ENCODE data around the gene MXD1.
"Not testable (repeated sequence)": the region's sequence is repeated elsewhere in the genome, so short reads cannot be mapped to it uniquely, and the experiment has no call there.

The MXD1 gene

GRCh38 chr2:69933839-69934613, 19.1 kb downstream of the MXD1 start:
- DNase-seq: no peak

- DNase-seq: no peak
Measured at GRCh38 chr2:69934614-69934908, 19.7 kb downstream of the MXD1 start.

- DNase-seq: no peak
Measured at GRCh38 chr2:69935011-69935410, 20.1 kb downstream of the MXD1 start.

DNA sequence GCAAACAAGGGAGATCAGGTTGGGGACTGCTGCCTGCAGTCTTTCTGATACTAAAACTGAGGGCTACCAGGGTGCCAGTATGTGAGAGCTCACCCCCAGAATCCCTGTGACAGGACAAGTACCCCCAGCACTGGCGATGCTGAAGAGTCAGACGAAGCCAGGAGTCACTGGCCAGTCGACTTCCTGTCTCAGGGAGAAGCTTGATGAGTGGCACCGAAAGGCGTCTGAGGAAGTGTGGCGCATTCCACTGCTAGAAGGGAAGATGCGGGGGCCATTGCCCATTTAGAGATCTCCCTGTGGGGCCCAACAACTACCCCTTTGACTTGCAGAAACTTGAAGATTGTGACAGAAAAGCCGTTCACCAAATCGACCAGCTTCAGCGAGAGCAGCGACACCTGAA, 22.0 kb downstream of the MXD1 start:
- DNase-seq: no peak

DNA sequence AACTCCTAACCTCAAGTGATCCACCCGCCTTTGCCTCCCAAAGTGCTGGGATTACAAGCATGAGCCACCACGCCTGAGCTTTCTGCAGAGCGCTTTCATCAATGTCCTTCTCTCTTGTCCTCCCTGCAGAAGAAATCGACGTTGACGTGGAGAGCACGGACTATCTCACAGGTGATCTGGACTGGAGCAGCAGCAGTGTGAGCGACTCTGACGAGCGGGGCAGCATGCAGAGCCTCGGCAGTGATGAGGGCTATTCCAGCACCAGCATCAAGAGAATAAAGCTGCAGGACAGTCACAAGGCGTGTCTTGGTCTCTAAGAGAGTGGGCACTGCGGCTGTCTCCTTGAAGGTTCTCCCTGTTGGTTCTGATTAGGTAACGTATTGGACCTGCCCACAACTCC, 23.1 kb downstream of the MXD1 start:
- DNase-seq: no peak

- DNase-seq: no peak
Measured at GRCh38 chr2:69939722-69940121, 24.8 kb downstream of the MXD1 start.

DNA sequence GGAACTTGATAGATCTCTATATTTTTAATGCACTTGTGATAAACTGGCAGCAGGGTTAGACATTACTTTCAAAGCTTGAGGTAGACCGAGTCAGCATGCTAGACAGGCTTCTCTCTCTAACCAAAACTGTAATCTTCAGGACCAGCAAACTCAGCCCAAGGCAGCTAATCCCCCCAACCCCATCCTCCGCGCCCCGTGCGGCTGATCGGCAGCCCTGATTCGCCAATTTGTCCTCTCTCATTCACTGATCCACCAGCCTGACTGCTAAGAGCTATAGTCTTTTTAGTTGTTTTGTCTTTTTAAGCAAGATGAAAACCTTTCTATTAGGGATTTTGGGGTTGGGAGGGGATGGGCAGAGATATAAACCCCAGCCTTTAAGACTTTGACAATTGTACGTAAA, 25.8 kb downstream of the MXD1 start:
- no peak for DNase-seq

DNA sequence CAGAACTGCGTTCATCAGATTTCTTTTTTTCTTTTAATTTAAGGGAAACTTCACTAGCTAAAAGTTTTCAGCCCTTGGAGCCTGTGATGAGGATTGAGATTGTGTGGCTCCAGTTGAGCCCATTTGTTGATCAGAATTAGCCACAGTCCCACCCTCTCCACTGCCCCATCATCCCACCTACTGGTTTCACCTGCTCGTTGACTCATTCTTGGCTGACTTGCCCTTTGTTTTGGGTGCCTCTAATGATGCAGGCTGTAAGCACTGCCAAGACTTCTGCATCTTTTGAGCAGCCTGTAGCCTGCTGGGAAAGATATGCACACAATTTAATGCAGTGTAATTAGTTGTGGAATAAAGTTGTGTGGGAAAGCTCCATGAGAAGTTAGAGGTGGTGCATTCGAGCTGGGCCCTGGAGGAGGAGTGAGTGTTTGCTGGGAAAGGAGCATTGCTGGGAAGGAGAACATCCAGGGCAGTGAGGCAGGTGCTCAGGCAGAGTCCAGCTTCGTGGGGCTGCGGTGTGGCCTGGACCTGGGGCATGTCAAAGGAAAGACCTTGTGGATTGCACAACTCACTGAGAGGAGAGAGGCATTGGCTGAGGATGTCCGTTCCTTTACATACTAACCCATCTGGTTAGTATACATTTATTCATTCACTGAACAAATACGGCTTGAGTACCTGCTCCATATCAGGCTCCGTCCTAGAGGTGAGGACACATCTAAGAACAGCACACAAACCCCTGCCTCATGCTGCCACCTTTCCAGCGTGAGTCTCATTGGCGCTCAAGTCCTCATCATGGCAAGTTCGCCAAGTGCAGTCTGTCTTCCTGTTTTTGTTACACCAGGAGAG, 28.3 kb downstream of the MXD1 start:
- no peak for DNase-seq

DNA sequence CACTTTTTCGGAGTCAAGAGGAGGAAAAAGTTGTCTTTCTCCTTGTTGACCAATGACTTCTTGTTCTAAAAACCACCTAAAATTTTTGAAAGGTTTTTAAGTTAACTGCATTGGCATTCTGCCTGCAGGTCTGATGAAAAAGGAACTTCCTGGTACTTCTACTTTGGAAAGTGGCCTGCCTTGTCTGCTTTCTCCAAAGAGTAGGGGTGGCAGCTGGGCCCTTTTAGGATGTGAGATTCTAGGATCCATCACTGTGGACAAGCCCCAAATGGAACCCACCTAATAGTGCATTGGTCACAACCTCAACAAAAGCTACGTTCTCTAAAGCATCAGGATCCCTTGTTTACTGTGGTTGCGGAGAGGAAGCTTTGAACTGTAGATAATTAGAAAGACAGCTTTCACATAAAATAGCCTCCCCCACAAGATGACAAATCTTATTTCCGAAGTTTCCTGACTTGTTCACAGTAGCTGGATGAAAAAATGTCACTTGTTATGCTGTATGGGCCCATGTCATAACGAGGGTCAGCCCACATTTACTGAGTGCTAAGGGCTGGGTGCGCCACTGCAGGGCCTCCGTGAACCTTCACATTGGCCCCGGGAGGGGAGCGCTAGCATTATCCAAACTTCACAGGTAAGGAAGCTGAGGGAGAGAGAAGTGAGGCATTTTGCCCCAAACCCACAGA, 29.1 kb downstream of the MXD1 start:
- no peak for DNase-seq

GRCh38 chr2:69944756-69945155, 29.8 kb downstream of the MXD1 start:
- DNase-seq: no peak

- no peak for DNase-seq
Measured at GRCh38 chr2:69945441-69945840, 30.5 kb downstream of the MXD1 start.

DNA sequence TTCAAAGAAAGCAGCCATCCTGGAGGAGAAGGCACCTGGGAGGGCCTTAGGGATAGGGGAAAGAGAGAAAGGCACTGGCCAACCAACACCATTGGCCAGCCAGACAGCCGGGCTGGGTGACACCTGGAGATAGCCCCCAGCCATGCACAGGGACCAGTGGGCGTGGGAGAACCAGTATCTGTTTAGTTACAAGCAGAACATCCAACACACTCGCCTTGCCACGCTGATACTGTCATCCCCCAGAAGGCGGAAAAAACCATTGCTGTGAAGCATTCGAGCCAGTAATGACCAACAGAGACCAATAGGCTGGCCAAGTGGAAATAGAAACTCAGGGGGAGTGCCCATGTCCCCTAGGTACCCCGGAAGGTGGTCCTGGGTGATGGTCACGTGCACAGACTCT, 31.0 kb downstream of the MXD1 start:
- no peak for DNase-seq

DNA sequence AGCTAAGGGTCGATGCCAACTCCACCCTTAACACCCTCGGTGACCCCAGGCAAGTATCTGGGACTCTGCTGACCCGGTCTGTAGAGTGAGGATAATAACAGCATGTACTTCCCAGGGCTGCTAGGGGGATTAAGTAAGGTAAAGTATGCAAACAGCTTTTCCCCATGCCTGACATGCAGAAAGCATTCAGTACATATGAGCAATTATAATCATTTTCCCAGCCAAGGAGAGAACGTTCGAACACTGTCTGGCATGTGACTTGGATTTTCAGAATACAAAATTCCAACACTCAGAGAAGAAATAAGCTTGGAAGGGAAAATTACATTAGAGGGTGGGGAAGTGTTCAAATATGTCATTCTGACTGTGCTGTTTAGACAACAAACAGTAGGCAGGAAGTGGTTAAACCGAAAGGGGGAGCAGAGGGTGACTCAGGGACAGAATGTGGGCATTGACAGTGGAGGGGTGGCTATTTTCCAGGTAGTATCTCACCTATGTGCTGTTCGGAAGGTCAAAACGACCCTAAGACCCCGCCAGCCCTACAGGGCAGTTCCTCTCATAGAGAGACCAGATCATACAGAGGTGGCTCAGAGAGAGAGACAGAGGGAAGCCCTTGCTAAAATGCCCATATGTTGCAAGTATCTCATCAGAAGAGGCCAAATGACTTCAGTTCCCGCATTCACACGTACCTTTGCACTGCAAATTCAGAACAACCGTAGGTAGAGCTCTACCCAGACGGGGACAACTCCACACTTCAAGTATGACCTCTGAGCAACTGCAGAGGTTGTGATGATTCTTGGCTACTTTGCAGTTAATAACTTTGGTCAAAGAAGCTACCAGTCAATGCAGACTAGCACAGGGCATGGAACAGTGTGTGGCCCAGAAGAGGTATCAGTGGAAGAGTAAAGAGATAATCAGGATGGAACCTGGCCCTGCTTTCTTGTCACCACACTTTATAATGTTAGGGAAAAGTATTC, 31.7 kb downstream of the MXD1 start:
- no peak for DNase-seq

DNA sequence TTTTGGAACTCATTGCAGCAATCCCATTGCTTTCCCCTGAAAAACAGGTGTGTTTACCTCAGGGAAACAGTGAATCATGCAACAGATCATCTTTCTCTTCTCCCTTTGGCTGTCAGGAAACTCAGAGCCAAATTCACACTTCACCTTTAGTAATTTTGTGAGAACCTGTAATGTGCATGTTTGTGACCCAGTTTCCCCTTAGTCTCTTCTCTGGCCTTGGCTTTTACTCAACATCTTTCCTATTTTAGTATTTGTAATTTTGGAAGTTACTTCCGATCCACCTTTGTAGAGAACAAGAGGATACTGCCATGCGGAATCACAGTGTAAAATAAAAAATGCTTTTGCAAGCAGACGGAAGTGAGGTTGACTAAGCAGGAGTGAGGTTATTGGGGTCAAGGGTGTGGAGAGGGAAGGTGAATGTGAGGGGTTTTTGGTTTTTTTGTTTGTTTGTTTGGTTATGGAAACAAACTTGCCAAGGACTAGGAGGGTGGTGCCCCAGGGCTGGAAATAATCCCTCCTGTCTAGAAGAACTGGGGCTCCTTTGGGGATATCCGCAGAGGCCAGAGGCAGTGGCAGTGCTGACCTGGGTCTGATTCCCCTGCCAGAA, 32.5 kb downstream of the MXD1 start:
- no peak for DNase-seq

- no peak for DNase-seq
Measured at GRCh38 chr2:69948032-69948962, 33.4 kb downstream of the MXD1 start.

GRCh38 chr2:69948963-69949645, 34.2 kb downstream of the MXD1 start:
- DNase-seq: no peak

- DNase-seq: no peak
Measured at GRCh38 chr2:69950241-69950640, 35.3 kb downstream of the MXD1 start.

DNA sequence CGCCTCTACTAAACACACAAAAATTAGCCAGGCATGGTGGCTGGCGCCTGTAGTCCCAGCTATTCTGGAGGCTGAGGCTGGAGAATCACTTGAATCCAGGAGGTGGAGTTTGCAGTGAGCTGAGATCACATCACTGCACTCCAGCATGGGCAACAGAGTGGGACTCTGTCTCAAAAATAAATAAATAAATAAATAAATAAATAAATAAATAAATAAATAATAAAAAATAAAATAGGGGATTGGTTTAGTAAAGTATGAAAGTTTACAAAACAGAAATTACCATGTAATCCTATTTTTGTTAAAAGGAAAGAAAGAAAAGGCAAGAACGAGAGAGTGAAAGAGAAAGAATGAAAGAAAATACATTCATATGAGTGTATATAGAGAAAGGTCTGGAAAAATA, 35.8 kb downstream of the MXD1 start:
- not testable (repeated sequence) for DNase-seq

DNA sequence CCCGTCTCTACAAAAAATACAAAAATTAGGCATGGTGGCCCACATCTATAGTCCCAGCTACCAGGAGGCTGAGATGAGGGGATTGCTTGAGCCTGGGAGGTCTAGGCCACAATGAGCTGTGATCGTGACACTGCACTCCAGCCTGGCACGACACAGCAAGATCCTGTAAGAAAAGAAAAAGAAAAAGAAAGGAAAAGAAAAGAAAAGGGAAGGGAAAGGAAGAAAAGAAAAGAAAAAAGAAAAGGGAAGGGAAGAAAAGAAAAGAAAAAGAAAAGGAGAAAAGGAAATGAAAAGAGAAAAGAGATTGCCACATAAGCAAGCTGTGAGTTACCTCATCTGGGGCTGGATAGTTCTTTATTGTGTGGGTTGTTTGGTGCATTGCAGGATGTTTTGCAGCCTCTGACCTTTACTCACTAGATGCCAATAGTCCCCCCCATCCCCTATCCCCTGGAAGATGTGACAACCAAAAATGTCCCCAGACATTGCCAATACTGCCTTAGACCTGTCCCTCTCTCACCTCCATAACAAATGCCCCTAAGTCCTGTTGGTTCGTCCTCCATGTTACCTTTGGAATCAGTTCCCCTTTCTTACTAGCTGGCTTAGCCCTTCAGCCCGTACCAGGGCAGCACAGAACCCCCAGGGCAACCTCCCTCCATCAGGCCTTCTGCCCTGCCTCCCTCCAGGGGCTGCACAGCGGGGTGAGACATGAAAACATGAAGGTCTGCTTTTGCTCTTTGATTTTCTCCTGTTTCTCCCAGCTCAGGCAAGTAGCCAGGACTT, 37.6 kb downstream of the MXD1 start:
- no peak for DNase-seq

DNA sequence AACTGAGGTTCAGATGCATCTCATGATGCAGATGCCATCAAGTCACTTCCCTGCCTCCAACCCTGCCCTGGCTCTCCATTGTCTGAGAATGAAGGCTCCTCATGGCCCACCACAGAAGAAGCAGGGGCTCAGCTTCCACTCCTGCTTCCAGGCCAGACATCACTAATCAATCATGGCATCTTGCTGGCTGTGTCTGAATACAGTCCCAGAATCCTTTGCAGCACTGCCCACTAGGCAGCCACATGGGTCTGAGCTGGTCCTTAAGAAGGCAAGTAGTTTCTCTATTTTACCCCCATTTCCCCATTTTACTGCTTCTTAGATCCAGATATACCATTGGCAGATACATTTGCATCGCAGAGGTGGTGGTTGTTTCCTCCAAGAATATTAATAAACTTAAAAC, 39.2 kb downstream of the MXD1 start:
- no peak for DNase-seq
